Thyroid gland (tissue), 4 donors: ENCODE measurements around the gene SPAG6.

Experiments
- POLR2A ChIP-seq, 2 donors: fragments of 450-650 bp; IDR thresholded peaks; one replicate each; pipeline ENCODE4 v1.6.1; 2017; ENCODE audit warnings: antibody characterized with exemption in 2 of 2, mild to moderate bottlenecking in 2 of 2, moderate library complexity in 1 of 2
- TF ChIP-seq, protein P1 (sequence below), 6 experiments: fragments of 200-600 bp in 3 of 6; fragments of 450-650 bp in 3 of 6; sonication (generic) in 3 of 6; IDR thresholded peaks; one replicate each; pipeline ENCODE4 v1.5.1; 2016 to 2019; ENCODE audit warnings: antibody characterized with exemption in 6 of 6, mild to moderate bottlenecking in 2 of 6, inconsistent platforms in 1 of 6, moderate library complexity in 1 of 6

GRCh38 chr10:22379059-22379458 is 33.8 kb downstream of the SPAG6 start:
- TF ChIP-seq, protein P1, sequence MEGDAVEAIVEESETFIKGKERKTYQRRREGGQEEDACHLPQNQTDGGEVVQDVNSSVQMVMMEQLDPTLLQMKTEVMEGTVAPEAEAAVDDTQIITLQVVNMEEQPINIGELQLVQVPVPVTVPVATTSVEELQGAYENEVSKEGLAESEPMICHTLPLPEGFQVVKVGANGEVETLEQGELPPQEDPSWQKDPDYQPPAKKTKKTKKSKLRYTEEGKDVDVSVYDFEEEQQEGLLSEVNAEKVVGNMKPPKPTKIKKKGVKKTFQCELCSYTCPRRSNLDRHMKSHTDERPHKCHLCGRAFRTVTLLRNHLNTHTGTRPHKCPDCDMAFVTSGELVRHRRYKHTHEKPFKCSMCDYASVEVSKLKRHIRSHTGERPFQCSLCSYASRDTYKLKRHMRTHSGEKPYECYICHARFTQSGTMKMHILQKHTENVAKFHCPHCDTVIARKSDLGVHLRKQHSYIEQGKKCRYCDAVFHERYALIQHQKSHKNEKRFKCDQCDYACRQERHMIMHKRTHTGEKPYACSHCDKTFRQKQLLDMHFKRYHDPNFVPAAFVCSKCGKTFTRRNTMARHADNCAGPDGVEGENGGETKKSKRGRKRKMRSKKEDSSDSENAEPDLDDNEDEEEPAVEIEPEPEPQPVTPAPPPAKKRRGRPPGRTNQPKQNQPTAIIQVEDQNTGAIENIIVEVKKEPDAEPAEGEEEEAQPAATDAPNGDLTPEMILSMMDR (IDR thresholded peaks at IDR 0.05) = no peak
- no peak for TF ChIP-seq POLR2A (IDR thresholded peaks at IDR 0.05)
